Measurements from ENCODE around the gene ST6GALNAC5.

Gene ST6GALNAC5

DNA sequence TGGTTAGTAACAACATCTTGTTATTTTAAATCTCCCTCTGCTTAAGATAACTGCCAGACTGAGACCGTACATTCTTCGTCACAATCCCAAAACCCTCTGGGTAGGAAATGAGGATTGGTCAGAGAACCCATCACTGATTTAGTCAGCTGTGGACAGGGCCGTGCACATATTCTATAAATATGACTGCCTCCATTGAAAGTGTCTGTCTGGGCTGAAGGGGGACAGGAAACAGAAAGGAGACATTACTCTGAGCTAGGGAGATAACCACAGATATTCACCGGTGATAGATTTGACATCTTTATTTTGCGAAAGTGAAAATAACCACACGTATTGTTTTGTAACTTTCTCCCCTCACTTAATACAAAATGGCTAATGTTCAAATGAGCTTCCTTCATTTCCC is 36.9 kb upstream of the ST6GALNAC5 start:
- Mint-ChIP-seq H3K36me3 (ENCODE audit: low read depth) (no peaks in the 10 kb centered on the region), H3K27me3 (ENCODE audit: low read depth, poor library complexity) (no peaks in the 10 kb centered on the region), H3K27ac (no peak overlapping the region), H3K4me3 (no peak overlapping the region), H3K9me3 (peaks cover 4% of the 10 kb centered on the region), H3K4me1 (no peaks in the 10 kb centered on the region)
- TF ChIP-seq, protein P1, sequence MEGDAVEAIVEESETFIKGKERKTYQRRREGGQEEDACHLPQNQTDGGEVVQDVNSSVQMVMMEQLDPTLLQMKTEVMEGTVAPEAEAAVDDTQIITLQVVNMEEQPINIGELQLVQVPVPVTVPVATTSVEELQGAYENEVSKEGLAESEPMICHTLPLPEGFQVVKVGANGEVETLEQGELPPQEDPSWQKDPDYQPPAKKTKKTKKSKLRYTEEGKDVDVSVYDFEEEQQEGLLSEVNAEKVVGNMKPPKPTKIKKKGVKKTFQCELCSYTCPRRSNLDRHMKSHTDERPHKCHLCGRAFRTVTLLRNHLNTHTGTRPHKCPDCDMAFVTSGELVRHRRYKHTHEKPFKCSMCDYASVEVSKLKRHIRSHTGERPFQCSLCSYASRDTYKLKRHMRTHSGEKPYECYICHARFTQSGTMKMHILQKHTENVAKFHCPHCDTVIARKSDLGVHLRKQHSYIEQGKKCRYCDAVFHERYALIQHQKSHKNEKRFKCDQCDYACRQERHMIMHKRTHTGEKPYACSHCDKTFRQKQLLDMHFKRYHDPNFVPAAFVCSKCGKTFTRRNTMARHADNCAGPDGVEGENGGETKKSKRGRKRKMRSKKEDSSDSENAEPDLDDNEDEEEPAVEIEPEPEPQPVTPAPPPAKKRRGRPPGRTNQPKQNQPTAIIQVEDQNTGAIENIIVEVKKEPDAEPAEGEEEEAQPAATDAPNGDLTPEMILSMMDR (IDR thresholded peaks at IDR 0.05) = no peak
- no peak for DNase-seq

DNA sequence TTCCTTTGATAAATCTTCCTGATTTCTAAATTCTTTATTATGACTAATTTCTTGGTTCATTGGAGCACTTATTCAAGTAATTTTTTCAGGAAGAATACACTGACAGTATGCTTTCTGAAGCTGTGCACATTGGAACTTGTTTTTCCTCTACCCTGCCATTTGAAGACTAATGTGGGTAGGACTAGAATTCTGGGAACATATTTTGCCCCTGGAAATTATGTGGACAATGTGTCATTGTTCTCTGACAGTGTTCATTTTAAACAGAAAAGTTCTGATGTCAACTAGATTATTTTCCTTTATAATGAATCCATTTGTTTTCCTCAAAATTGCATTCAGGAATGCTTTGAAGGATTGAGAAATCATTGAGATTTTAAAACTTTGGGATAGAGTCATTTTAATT is 34.8 kb upstream of the ST6GALNAC5 start:
- Mint-ChIP-seq H3K4me1 (no peaks in the 10 kb centered on the region), H3K27me3 (ENCODE audit: low read depth, poor library complexity) (no peaks in the 10 kb centered on the region), H3K9me3 (peaks cover 4% of the 10 kb centered on the region), H3K36me3 (ENCODE audit: low read depth) (no peaks in the 10 kb centered on the region), H3K4me3 (no peak overlapping the region), H3K27ac (no peak overlapping the region)
- TF ChIP-seq, protein P1 (IDR thresholded peaks at IDR 0.05) = no peak
- no peak for DNase-seq

DNA sequence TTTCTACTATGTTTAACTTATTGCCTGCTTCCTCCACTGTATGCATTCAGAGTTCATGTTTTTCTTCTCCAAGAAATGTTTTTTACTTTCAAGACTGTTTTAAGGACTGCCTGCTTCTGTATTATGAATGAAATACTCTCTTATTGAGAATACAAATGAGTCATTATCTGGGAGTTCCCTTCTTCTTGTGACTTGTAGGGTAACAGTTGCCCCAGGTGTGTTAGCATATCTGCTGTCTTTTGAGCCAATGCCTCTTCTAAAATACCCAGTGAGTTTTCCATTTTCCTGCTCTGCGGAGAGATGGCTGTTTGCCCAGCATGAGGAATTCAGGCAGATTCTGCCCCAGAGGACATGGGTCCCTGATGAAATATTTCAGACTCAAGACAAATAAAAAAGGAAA is 34.1 kb upstream of the ST6GALNAC5 start:
- H3K4me3 Mint-ChIP-seq = no peak overlapping the region
- no peaks in the 10 kb centered on the region for H3K36me3 Mint-ChIP-seq (ENCODE audit: low read depth)
- no peak for DNase-seq
- no peaks in the 10 kb centered on the region for H3K4me1 Mint-ChIP-seq
- H3K27me3 Mint-ChIP-seq (ENCODE audit: low read depth, poor library complexity) = no peaks in the 10 kb centered on the region
- TF ChIP-seq, protein P1 (IDR thresholded peaks at IDR 0.05) = no peak
- H3K9me3 Mint-ChIP-seq = peaks cover 9% of the 10 kb centered on the region
- H3K27ac Mint-ChIP-seq = peak overlapping the region; percentile 7

DNA sequence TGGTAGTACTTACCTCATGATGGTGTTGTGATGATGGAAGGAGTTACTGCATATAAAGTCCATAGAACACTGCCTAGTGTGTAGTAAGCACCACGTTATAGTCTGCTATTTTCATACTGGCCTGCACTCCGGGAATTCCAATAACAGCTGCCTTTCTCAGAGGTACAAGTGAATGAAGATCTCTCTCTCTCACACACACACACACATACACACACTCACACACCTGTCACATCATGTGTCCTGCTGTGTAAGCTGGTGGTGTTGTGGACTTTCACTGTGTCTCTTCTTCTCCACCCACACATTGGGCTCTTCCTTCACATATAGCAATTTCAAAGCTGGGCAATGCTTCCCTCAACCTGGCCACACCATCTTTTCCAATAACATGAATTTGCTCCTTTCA is 33.4 kb upstream of the ST6GALNAC5 start:
- Mint-ChIP-seq H3K9me3 (peaks cover 13% of the 10 kb centered on the region), H3K27me3 (ENCODE audit: low read depth, poor library complexity) (no peaks in the 10 kb centered on the region), H3K36me3 (ENCODE audit: low read depth) (no peaks in the 10 kb centered on the region), H3K27ac (no peak overlapping the region), H3K4me1 (no peaks in the 10 kb centered on the region), H3K4me3 (no peak overlapping the region)
- TF ChIP-seq, protein P1 (IDR thresholded peaks at IDR 0.05) = no peak
- no peak for DNase-seq

DNA sequence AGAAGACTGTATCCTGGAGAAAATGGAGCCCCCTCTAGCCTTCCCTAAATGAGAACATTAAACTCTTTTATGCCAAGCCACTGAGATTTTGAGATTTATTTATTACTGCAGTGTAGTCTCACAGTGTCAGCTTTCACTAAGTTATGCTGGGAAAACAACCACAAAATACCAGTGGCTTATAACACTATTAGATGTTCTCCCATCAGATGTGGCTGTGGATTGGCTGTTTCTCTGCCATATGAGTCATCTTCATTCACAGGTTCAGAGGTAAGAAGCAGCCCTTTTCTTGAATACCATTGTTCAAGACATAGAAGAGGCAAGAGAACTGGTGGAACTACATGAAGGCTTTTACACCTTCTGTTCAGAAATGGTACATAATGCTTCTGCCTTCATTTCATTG is 32.1 kb upstream of the ST6GALNAC5 start:
- TF ChIP-seq, protein P1 (IDR thresholded peaks at IDR 0.05) = no peak
- no peaks in the 10 kb centered on the region for H3K27me3 Mint-ChIP-seq (ENCODE audit: low read depth, poor library complexity)

DNA sequence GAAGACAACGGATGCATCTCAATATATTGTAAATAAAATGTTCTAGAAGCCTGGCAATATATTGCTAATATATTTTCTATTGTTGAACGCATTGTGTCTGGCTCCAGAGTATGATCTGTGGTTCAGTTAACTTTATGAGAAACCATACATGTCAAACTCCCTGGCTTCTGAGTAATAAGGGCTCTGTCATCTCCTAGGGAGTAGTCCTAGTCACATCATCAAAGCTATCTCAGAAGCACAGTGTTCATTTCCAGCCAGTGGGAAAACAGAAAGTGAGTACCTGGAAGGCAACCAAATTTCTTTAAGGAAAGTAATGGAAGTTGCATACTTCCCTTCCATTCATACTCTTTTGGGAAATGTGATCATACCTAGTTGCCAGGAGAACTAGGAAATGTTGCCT is 27.0 kb upstream of the ST6GALNAC5 start:
- Mint-ChIP-seq H3K9me3 (peaks cover 9% of the 10 kb centered on the region), H3K27me3 (ENCODE audit: low read depth, poor library complexity) (peaks cover 1% of the 10 kb centered on the region), H3K36me3 (ENCODE audit: low read depth) (no peaks in the 10 kb centered on the region), H3K4me1 (peaks cover 7% of the 10 kb centered on the region), H3K27ac (no peak overlapping the region), H3K4me3 (no peak overlapping the region)
- TF ChIP-seq, protein P1 (IDR thresholded peaks at IDR 0.05) = no peak
- DNase-seq = no peak

More for the DNA sequence above, 32.1 kb upstream of the ST6GALNAC5 start:
- DNase-seq = no peak
- Mint-ChIP-seq H3K36me3 (ENCODE audit: low read depth) (no peaks in the 10 kb centered on the region), H3K4me1 (no peaks in the 10 kb centered on the region), H3K4me3 (no peak overlapping the region), H3K9me3 (peaks cover 13% of the 10 kb centered on the region), H3K27ac (no peak overlapping the region)
